Naive B cell (primary cell): ENCODE results near the gene USP8. TPM values are rescaled to one million over a fixed set of nuclear protein-coding genes. Genes with fewer than 3 reads are reported as not detected.

Source experiments
- ATAC-seq, 2 donors: fragments of 150-1000 bp; cut with Tn5 transposase; 2 replicates each; pipeline ENCODE4 v1.10.0; 2021; ENCODE audit warnings: low read depth in 2 of 2, mild to moderate bottlenecking in 2 of 2, moderate library complexity in 2 of 2
- DNase-seq: peaks from one replicate; pipeline ENCODE4 v3.0.0; 2022
- H3K27ac Mint-ChIP-seq, 6 donors: one replicate each; pipeline ENCODE4 v1.8.0; 2020 to 2022; ENCODE audit warnings: mild to moderate bottlenecking in 6 of 6, mixed read lengths in 6 of 6, moderate library complexity in 5 of 6, inconsistent platforms in 2 of 6
- H3K27me3 Mint-ChIP-seq, 3 donors: one replicate each; pipeline ENCODE4 v1.8.0; 2021 to 2022; ENCODE audit warnings: mixed read lengths in 3 of 3, mild to moderate bottlenecking in 1 of 3
- H3K36me3 Mint-ChIP-seq, 2 donors: one replicate each; pipeline ENCODE4 v1.8.0; 2020 to 2022; ENCODE audit warnings: mixed read lengths in 2 of 2, inconsistent platforms in 1 of 2, mild to moderate bottlenecking in 1 of 2
- H3K4me1 Mint-ChIP-seq, 3 donors: one replicate each; pipeline ENCODE4 v1.8.0; 2020 to 2022; ENCODE audit warnings: mixed read lengths in 3 of 3, inconsistent platforms in 1 of 3, mild to moderate bottlenecking in 1 of 3, moderate library complexity in 1 of 3
- H3K4me3 Mint-ChIP-seq, 8 donors: one replicate each; pipeline ENCODE4 v1.8.0; 2020 to 2022; ENCODE audit warnings: mild to moderate bottlenecking in 8 of 8, mixed read lengths in 8 of 8, moderate library complexity in 8 of 8, inconsistent platforms in 2 of 8
- H3K9me3 Mint-ChIP-seq, 7 donors: one replicate each; pipeline ENCODE4 v1.8.0; 2020 to 2022; ENCODE audit warnings: mixed read lengths in 7 of 7, mild to moderate bottlenecking in 5 of 7, inconsistent platforms in 2 of 7, moderate library complexity in 1 of 7
- polyA plus RNA-seq, 6 donors: library from polyadenylated mRNA; unstranded; fragments of 300-500 nt; fragmentation: Illumina TruSeq; gene quantifications; one replicate each; pipeline ENCODE4 v1.2.3, GENCODE V29; 2021; ENCODE audit warnings: low read depth in 6 of 6

USP8 gene
- polyA plus RNA-seq, 6 donors from 2014 or later: 62.0 to 87.5 (median 70.8) TPM

GRCh38 chr15:50562735-50563640, 138.8 kb downstream of the USP8 start:
- ATAC-seq: no peak
- H3K27me3 Mint-ChIP-seq: no peaks in the 10 kb centered on the region

GRCh38 chr15:50563756-50564155, 139.6 kb downstream of the USP8 start:
- H3K27ac Mint-ChIP-seq: peak overlapping the region in 1 of 6 donors; percentile 1
- no peaks in the 10 kb centered on the region for H3K27me3 Mint-ChIP-seq
- peaks cover 15 to 18% of the 10 kb centered on the region in 2 donors for H3K36me3 Mint-ChIP-seq
- DNase-seq (no peak), ATAC-seq (no peak)
- no peaks in the 10 kb centered on the region for H3K4me1 Mint-ChIP-seq
- no peaks in the 10 kb centered on the region for H3K9me3 Mint-ChIP-seq
- H3K4me3 Mint-ChIP-seq: no peak overlapping the region

More at GRCh38 chr15:50562735-50563640, 138.8 kb downstream of the USP8 start:
- Mint-ChIP-seq H3K4me3 (no peak overlapping the region), H3K27ac (peak overlapping the region; percentile 3 to 89 (median 46)), H3K9me3 (no peaks in the 10 kb centered on the region), H3K4me1 (no peaks in the 10 kb centered on the region), H3K36me3 (peaks cover 15 to 18% of the 10 kb centered on the region in 2 donors)
- no peak for DNase-seq

Other genes with a start within 250 kb of the USP8 start
- 1 to 10 TPM in 1 of 6 donors, under 1 TPM in 1, not detected in 4; 0.13 to 1.0 TPM for gene SLC27A2, start 242.2 kb upstream of the USP8 start, polyA plus RNA-seq
- gene HDC, start 158.7 kb upstream of the USP8 start, polyA plus RNA-seq: 1 to 10 TPM in 1 of 6 donors, under 1 TPM in 1, not detected in 4; 0.20 to 2.8 TPM
- gene GABPB1, start 69.2 kb upstream of the USP8 start, polyA plus RNA-seq: 10 to 100 TPM; 40.1 to 67.8 (median 48.2) TPM
- not detected for gene USP50, start 122.3 kb downstream of the USP8 start, polyA plus RNA-seq